ENCODE measurements around the gene TCEANC.
"Not testable (repeated sequence)": the region's sequence is repeated elsewhere in the genome, so short reads cannot be mapped to it uniquely, and the experiment has no call there.

The TCEANC gene

DNA sequence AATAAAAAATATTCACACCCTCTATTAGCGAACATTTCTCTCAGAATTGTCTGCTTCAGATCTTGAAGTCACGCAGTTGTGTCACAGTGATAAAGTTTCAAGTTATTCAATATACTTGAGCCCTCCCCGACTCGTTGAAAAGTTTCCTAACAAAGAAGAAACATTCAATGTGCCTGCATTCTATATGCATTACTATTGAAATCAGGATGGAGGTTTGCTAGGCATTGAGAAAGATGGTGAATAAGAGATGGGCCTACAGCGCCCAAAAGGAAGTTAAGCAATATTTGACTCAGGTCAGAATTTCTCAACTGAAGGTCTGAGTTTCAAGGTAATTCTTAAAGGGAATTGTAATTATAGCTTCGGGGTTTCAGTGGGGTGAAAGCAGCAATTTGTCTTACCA lies 6.1 kb downstream of the TCEANC start:
- no peak for DNase-seq

DNA sequence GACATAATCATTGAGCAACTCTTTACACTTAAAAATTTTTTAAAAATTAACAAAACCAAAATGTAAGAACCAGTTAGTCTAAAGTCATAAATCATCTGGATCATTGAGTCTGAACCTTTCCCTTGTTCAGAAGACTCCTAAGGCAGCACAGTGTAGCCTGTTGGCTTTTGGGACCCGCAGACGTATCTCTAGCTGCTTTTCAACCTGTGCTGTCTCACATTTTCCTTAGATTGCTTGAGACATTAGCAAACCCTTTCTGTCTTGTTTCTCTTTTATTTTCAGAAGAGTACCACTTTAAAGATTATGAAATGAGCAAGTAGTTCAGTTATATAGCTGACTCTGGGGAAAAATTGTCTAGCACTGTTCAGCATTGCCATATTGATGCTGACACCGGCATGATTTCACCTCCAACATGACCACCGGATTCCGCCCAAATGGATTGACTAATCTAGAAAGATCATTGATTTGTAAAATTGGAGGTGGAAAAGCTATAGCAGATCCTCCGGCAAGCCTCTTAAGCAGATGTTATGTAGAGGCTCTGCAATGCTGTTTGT lies 8.9 kb downstream of the TCEANC start:
- peak; percentile 62 for DNase-seq

- no peak for DNase-seq
These were observed 9.4 kb downstream of the TCEANC start for GRCh38 chrX:13662355-13662791.

GRCh38 chrX:13664020-13664419 lies 11.1 kb downstream of the TCEANC start:
- DNase-seq: no peak

DNA sequence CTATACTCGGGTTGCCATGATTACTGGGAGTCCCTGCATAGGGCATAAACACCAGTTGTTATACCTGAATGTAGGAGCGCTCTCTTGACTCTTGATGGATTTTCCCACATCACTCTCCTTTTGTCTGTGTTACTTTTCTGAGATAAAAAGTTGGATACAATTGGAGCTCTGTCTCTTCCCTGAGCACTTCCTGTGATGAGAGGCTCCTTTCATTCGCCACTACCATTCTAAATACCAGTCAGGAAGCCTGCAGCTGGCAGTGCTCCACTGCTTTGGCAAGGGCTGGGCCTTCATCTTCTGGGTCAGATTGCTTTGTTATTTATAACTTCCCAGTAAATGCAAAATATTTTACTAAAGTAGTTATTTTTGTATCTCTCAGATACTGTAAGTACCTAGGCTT lies 13.9 kb downstream of the TCEANC start:
- no peak for DNase-seq

GRCh38 chrX:13667919-13668318 lies 15.0 kb downstream of the TCEANC start:
- no peak for DNase-seq

GRCh38 chrX:13669246-13669737 lies 16.4 kb downstream of the TCEANC start:
- peak; percentile 82 for DNase-seq

DNA sequence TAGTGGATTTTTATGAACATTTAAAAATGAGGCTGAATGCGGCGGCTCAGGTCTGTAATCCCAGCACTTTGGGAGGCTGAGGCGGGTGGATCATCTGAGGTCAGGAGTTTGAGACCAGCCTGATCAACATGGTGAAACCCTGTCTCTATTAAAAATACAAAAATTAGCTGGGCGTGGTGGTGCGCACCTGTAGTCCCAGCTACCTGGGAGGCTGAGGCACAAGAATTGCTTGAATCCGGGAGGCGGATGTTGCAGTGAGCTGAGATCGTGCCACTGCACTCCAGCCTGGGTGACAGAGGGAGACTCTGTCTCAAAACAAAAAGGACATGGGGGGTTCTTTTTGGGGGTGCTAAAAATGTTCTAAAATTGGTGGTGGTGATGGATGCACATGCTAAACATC lies 16.8 kb downstream of the TCEANC start:
- not testable (repeated sequence) for DNase-seq

DNA sequence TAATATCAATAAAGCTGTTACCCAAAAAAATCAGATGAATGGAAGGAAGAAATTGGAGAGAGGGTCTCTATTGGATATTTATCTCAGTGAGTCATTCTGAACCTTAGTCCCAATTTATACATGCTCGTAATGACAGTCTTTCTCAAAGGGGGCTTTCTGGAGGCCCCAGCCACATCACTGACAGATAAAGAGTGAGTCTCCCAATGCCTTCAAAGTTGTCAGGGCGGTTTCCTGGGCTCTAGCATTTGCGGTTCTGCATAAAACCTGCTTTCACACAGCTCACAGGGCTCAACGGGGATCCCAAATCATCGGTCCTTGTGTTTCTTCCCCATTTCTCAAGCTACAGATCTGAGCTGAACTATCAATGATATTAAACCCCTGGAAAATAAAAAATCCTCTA lies 17.3 kb downstream of the TCEANC start:
- DNase-seq: no peak

DNA sequence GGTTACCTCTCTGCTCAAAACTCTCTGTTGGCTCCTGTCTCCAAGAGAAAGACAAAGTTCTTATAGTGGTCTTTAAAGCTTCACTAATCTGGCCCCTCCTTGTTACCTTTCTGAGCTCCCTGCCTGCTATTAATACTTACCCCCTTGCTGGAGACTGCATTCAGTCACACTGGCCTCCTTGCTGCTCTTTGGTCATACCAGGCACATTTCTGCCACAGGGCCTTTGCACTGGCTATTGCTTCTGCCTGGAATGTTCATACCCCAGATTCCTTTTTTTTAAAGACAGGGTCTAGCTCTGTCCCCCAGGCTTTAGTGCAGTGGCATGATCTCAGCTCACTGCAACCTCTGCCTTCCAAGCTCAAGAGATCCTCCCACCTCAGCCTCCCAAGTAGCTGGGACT lies 20.1 kb downstream of the TCEANC start:
- no peak for DNase-seq

GRCh38 chrX:13676885-13677284 lies 23.9 kb downstream of the TCEANC start:
- DNase-seq: no peak

- not testable (repeated sequence) for DNase-seq
These were observed 26.8 kb downstream of the TCEANC start for GRCh38 chrX:13679700-13680099.

- no peak for DNase-seq
These were observed 28.7 kb downstream of the TCEANC start for GRCh38 chrX:13681595-13681994.

- DNase-seq: no peak
These were observed 31.4 kb downstream of the TCEANC start for GRCh38 chrX:13684361-13684760.

- DNase-seq: no peak
These were observed 32.3 kb downstream of the TCEANC start for GRCh38 chrX:13685126-13685763.

GRCh38 chrX:13687203-13687602 lies 34.3 kb downstream of the TCEANC start:
- DNase-seq: no peak

GRCh38 chrX:13688384-13688957 lies 35.5 kb downstream of the TCEANC start:
- DNase-seq: no peak

- peak; percentile 93 for DNase-seq
These were observed 36.2 kb downstream of the TCEANC start, which contains the start of gene RAB9A for GRCh38 chrX:13688958-13689740. TSS of gene RAB9A (plus strand) at chrX:13689128. CDS start at chrX:13708747, 19,619 bp downstream.

GRCh38 chrX:13689741-13690211 lies 36.8 kb downstream of the TCEANC start:
- no peak for DNase-seq

GRCh38 chrX:13690836-13691235 lies 37.9 kb downstream of the TCEANC start:
- DNase-seq: no peak

DNA sequence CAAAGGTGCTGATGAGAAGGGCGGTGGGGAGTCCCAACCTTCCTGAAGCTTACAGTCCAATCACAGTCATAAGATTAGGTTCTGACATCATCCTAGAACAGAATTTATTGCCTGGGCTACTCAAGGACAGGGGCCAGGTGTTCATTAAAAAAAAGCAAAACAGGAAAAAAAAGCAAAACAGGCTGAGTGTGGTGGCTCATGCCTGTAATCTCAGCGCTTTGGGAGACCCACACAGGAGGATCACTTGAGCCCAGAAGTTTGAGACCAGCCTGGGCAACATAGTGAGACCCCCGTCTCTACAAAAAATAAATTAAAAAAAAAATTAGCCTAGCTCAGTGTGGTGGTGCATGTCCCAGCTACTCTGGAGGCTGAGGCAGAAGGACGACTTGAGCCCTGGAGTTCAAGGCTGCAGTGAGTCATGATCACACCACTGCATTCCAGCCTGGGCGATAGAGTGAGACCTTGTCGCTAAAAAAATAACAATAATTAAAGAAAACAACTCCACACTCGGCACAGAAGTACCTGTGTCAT lies 39.0 kb downstream of the TCEANC start:
- no peak for DNase-seq

GRCh38 chrX:13692771-13693231 lies 39.9 kb downstream of the TCEANC start:
- no peak for DNase-seq
